Fibroblast of villous mesenchyme (primary cell): ENCODE results near the gene MRPS10. TPM values are rescaled to one million over a fixed set of nuclear protein-coding genes. Genes with fewer than 3 reads are reported as not detected.

Experiments used
- DNase-seq: peaks from one replicate; pipeline ENCODE4 v3.0.0-alpha.2; 2010; ENCODE audit warnings: low read depth
- H3K4me3 ChIP-seq: 2 replicates; pipeline ENCODE4 v1.5.1; 2011; ENCODE audit warnings: low read depth, mild to moderate bottlenecking, low read length
- CTCF ChIP-seq: IDR thresholded peaks from 2 replicates; pipeline ENCODE4 v1.5.1; 2012; ENCODE audit warnings: low read depth, mild to moderate bottlenecking, low read length; ENCODE audit not compliant: insufficient read depth
- total RNA-seq: library from RNA; depleted of rRNA; stranded (reverse); fragments of >200 nt; gene quantifications from 2 replicates; pipeline ENCODE4 v1.2.3, GENCODE V29; 2012

Gene MRPS10
- total RNA-seq, 1 donor: 66.5 TPM

GRCh38 chr6:42230345-42231321 is 13.0 kb upstream of the MRPS10 start:
- DNase-seq: no peak

GRCh38 chr6:42229506-42230119 is 12.0 kb upstream of the MRPS10 start:
- TF ChIP-seq CTCF: no peak
- no peak overlapping the region for H3K4me3 ChIP-seq
- no peak for DNase-seq

More at GRCh38 chr6:42230345-42231321, 13.0 kb upstream of the MRPS10 start:
- TF ChIP-seq CTCF: peak; percentile 35
- no peak overlapping the region for H3K4me3 ChIP-seq

- no peak for DNase-seq
Measured at GRCh38 chr6:42228305-42228704, 10.6 kb upstream of the MRPS10 start.

GRCh38 chr6:42227173-42227850 is 9.7 kb upstream of the MRPS10 start:
- no peak for DNase-seq
- no peak overlapping the region for H3K4me3 ChIP-seq
- no peak for TF ChIP-seq CTCF

More at GRCh38 chr6:42228305-42228704, 10.6 kb upstream of the MRPS10 start:
- no peak for TF ChIP-seq CTCF
- no peak overlapping the region for H3K4me3 ChIP-seq

- TF ChIP-seq CTCF: no peak
- DNase-seq: peak; percentile 74
- no peak overlapping the region for H3K4me3 ChIP-seq
Measured at GRCh38 chr6:42226645-42227143, 9.0 kb upstream of the MRPS10 start.

- TF ChIP-seq CTCF: no peak
- DNase-seq: peak; percentile 71
- H3K4me3 ChIP-seq: no peak overlapping the region
Measured at GRCh38 chr6:42226161-42226611, 8.5 kb upstream of the MRPS10 start.
